DMS53 treated with DMSO at 0.1 percent for 48 hours (cell line): Measurements from ENCODE around the gene APOL3.
"Not testable (repeated sequence)": the region's sequence is repeated elsewhere in the genome, so short reads cannot be mapped to it uniquely, and the experiment has no call there.

ENCODE experiments used
- DNase-seq: peaks from one replicate; lab custom pipeline; 2025; ENCODE audit not compliant: unreplicated experiment; lab: John Stamatoyannopoulos, UW

Gene APOL3

GRCh38 chr22:36162127-36163034, 1.8 kb upstream of the APOL3 start:
- DNase-seq: no peak

DNA sequence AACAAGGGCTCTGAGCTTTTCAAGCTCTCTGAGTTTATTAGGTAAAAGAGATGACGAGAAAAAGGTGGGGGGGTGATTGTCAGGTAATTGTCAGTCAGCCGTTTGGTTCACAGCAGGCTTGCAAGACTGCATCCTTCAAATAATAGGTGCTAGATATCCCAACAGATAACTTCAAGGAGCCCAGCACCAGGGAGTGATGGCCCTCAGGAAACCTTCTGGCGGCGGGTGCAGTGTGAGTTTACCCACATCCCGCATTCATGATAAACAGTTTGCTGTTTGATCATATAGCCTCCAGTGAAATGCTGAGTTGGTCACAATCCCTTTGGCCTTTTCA, 1.2 kb upstream of the APOL3 start:
- not testable (repeated sequence) for DNase-seq

DNA sequence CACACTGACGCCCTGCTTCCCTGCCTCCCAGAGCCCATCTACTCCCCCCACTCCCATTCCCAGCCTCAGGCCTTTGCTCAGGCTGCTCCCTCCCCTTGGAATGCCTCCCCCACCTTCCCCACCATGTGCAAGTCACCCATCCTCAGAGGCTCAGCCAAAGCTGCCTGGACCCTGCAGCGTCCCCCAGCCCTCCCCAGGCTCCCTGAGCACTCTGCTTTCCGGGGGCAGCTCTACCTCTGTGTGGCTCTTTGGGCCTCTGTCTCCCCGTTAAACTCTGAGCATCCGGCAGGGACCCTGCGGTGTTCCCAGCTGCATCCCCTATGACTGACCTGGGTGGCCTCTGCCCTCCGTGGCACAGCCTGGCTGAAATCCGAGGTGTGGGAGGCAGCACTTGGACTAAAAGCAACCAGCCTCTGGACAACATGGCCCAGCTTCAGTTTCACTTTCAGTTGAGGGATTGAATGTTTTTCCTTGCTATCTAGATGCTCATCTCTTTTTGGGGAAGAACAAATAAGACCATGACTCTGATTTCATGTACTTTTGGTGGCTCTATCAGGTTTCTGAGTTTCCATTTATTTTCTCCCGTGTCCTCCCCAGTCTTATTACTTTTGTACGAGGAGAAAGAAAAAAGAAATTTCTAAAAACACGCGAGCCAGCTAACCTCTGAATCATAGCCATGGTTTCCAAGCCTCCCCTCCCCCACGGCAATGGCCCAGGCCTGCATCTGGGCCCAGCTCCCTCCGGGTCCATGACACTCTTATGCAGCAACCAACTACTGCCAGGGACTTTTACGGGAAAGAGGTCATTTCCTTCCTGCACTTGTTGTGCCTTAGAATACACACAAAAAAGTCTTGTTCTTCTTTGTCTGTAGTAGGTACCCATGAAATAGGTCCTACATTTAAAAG, 3.8 kb downstream of the APOL3 start:
- no peak for DNase-seq

DNA sequence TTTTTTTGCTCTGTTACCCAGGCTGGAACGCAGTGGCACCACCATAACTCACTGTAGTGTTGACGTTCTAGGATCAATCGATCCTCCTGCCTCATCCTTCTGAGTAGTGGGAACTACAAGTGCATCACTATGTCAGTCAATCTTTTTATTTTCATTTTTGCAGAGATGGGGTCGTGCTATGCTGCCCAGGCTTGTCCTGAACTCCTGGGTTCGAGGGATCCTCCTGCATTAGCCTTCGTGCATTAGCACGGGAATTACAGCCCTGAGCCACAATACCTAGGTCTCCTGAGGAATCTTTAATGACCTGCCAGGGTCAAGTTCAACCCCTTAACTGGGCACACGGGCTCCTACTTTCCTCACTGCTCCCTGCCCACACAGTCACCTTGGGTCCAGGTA, 4.4 kb downstream of the APOL3 start:
- no peak for DNase-seq

DNA sequence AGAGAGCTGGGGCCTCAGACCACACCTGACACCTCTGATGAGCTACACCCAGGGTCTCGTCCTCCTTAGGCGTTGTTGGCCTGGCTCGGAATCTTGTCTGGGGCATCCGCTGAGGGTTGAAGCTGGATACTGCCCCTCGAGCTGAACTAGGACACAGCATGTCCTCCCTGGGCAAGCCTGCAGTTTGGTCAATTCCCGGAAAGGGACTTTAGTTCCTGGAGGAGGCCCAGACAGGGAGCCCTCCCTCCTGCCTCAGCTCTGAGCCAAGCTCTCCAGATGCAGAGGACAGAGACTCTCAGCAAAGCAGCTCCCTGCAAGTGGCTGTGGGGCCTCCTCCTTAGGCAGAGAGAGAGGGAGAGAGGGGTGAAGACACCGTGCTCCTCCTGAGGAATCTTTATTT, 4.9 kb downstream of the APOL3 start:
- no peak for DNase-seq

- no peak for DNase-seq
Observed at GRCh38 chr22:36154423-36154945, 6.1 kb downstream of the APOL3 start.

- DNase-seq: no peak
Observed at GRCh38 chr22:36153501-36154422, 6.8 kb downstream of the APOL3 start.

GRCh38 chr22:36152821-36153220, 7.7 kb downstream of the APOL3 start:
- not testable (repeated sequence) for DNase-seq

GRCh38 chr22:36152088-36152487, 8.5 kb downstream of the APOL3 start:
- DNase-seq: no peak

- DNase-seq: no peak
Observed at GRCh38 chr22:36151006-36151595, 9.5 kb downstream of the APOL3 start.

DNA sequence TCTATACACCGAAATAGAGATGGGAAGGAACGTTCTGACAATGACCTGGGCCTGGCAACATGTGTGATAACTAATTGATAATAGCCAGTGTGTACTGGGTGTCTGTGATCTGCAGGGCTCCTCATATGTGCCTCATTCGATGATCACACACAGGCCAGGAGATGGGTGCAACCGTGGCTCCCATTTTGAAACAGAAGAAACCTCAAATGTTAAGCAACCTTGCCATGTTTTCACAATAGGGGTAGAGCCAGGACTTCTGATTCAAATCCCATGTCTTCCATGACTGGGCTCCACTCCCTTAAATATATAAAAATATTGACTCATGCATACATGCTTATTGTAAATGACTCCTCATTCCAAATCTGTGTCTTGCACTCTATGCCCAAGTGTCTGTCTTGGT, 11.1 kb downstream of the APOL3 start:
- no peak for DNase-seq

DNA sequence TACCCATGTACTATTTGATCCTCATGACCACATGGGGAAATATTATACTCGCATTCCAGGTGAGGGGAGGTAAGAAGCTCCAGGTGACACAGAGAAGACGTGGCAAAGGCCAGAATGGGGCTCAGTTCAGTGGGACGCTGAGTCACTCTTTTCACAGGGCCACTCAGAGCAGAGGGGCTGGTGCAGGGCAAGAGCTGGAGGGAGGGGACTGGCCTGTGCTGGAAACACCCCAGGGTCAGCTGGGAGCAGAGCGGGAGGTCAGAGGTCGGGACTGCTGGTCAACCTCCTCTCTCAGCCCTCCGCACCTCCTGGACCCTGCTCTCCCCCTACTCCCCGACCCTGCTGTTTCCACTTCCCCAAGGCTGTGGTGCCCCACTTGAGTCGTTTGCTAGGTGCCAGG, 12.1 kb downstream of the APOL3 start:
- DNase-seq: no peak

DNA sequence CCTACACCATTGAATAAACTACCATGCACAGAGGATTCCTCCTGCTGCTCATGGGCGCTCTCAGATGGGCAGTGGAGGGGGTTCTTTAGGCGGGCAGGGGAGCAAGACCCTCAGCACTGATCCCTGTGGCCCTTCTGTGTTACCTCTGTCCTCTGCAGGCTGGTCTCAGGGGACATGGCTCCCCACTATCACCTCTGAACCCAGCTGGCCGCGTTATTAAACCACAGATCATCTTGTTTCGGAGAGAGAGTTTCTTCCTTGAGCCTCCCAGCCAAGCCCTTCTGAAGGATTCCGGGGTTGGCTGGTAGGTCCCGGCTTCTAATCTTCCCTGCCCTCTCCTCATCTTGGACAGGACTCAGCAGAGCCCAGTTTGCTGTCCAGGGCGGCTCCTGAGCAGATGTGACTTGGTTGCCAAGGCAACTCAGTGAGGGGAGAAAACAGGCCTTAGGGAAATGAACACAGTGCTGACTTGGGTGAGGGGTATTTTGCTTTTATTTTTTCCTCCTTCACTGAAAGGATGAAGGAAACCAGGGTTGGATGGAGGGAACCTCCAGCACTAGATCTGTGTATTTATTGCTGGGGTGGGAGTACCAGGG, 13.3 kb downstream of the APOL3 start:
- DNase-seq: no peak

DNA sequence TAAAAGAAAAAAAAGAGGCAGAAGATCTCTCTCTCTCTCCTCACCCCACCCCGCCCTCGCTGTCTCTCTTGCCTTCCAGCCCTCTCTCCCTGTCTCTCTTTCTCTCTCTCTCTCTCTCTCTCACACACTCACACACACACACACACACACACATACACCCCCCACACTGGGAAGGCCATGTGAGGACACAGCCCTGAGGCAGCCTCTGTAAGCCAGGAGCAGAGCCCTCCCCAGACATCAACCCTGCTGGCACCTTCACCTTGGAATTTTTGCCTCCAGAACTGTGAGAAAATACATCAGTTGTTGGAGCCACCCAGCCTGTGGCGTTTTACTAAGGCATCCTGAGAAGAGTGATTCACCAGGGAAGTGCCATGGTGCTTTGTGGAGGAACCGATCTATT, 14.7 kb downstream of the APOL3 start:
- DNase-seq: no peak

- peak; percentile 19 for DNase-seq
Observed at GRCh38 chr22:36144886-36145541, 15.5 kb downstream of the APOL3 start.

DNA sequence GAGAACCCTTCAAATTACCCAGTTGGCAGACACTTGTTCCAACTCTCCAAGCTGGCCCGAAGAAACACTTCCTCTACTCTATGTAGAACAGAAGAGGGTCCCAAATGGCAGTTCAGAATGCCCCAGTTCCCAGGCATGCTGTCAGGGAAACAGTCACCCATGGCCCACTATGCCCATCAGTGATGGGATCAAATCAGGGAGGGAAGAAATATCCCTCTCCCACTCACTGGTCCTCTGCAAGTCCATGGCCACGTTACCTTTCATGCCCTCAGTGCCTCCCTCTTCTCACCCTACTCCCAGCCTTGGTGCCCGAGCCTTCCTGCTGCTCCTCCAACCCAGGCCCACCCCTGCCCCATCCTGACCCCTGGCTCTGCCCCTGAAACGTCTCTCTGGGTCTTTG, 16.6 kb downstream of the APOL3 start:
- DNase-seq: no peak

DNA sequence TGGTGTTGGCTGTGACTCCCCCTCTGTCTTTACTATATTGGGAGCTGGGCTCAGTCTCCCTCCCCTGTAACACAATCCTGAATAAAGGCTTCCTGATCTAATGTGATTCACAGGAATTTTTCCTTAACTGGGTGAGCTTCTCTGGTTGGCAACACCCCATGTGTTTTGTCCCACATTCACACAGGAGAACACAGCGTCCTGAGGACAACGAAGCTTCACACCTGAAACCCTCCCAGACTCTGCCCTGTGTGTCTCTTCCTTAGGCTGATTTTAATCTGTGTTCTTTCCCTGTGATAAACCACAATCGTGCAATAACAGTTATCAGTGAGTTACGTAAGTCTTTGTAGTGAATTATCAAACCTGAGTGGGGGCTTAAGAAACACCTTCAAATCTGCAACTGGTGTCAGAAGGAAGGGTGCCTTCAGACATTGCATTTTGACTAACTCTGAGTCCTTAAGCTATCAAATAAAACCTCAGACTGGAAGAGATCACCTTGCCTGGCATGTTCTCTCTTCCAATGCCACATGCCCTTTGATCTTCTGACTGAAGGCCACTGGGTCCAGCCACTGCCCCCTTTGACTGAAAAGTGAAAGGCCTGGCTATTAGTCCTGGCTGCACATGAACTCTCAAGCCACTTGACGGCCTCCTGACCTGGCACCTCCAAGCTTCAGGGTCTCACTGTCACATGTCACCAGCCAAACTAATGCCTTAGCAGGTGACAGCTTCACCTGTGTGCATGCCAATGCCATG, 17.3 kb downstream of the APOL3 start:
- no peak for DNase-seq

GRCh38 chr22:36141481-36141880, 19.1 kb downstream of the APOL3 start:
- DNase-seq: no peak

DNA sequence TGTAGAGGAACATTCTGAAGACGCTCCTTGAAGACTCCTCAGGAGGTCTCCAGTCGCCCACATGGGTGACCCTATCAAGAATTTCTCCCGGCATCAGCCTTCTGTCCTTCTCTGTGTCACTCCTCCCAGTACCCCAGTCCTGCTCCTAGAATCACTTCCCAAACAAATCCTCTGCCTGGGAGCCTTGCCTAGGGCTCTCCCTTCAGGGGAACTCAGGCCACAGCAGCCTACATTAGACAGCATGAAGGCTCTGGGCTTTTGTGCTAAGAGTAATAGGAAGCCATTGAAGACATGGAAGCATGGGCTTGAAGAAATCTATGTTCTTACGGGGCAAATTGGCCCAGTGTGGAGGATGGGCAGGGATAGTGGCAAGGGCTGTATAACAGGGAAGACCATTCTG, 21.8 kb downstream of the APOL3 start:
- DNase-seq: not testable (repeated sequence)
